ENCODE measurements around the gene TMEFF2. TPM values are rescaled to one million over a fixed set of nuclear protein-coding genes. Genes with fewer than 3 reads are reported as not detected.

TMEFF2 gene
- total RNA-seq, 1 donor from 2014 or later = not detected

DNA sequence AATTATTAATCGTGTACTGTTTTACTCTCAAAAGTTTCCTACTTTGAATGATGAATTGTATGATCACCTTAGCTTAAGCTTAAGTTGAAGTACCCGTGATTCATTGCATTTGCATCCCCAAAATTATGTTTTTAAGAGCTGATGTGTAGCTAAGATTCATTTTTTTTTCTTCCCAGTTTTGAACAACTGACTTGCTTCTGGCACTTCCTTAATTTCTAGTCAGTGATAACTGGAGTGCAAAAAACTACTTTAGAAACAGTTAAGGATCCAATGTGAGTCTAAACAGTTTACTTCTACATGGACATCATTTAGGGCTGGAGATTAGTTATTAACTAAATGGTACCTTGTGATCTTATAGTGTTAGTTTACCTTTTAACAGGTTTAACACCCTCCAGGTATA lies 223.9 kb downstream of the TMEFF2 start:
- no peak for DNase-seq (ENCODE audit: low read depth in 2 of 2)

GRCh38 chr2:191968120-191968519 lies 226.6 kb downstream of the TMEFF2 start:
- DNase-seq (ENCODE audit: low read depth in 2 of 2) = peak; percentile 27 to 66

DNA sequence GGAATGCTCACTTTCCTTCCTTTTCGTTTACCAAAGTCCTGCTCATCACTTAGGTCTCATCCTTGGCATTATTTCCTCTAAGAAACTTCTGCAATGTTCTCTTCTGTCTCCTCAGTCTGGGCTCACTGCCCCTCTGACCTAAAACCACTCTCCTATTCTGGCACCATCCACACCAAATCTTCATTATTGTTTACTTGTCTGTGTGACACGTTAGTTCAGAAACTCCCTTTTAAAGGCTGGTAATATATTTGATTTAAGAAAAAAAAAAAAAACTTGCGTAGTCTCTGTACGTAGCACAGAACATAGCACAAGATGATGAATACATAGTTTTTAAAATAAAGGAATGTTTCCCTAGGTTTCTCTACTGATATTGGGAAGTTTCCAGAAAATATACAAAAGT lies 229.0 kb downstream of the TMEFF2 start:
- no peak for DNase-seq (ENCODE audit: low read depth in 2 of 2)

DNA sequence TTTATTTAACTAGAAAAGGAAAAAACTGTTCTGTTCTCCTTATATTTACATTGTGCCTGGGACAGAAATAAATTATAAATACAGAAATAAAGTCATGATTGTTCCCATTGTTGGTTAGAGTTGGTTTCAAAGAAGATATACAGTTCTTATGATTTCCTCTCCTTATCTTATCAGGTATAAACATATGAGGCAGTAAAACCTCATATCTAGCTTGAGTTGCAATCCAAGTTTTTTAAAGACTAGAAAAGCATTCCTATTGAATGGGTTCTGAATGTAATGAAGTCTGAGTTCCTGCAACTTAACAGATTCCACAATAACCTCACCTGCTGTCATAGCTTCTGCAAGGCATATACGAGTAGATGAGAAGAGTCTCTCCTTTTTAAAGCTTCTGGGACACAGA lies 233.2 kb downstream of the TMEFF2 start:
- DNase-seq (ENCODE audit: low read depth in 2 of 2) = peak in 1 of 2 donors; percentile 50

DNA sequence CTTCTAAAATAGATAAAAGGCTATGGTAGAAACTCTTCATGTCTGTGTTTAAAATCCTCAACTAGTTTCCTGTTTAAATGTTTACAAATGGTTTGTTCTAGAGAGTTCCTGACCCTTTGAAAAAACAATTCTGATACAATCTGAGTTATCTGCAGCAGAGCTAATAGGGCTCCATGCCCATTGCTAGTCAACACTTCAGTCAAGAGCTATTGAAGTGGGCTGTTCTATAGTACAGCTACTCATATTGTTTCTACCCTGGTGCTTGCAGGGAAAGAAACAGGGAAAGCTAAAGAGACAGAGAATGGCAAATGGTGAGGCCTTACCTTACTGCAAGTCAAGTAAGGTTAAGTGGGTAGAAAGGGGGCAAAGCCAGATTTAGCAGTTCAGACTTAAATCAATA lies 235.5 kb downstream of the TMEFF2 start:
- peak; percentile 26 to 85 for DNase-seq (ENCODE audit: low read depth in 2 of 2)

DNA sequence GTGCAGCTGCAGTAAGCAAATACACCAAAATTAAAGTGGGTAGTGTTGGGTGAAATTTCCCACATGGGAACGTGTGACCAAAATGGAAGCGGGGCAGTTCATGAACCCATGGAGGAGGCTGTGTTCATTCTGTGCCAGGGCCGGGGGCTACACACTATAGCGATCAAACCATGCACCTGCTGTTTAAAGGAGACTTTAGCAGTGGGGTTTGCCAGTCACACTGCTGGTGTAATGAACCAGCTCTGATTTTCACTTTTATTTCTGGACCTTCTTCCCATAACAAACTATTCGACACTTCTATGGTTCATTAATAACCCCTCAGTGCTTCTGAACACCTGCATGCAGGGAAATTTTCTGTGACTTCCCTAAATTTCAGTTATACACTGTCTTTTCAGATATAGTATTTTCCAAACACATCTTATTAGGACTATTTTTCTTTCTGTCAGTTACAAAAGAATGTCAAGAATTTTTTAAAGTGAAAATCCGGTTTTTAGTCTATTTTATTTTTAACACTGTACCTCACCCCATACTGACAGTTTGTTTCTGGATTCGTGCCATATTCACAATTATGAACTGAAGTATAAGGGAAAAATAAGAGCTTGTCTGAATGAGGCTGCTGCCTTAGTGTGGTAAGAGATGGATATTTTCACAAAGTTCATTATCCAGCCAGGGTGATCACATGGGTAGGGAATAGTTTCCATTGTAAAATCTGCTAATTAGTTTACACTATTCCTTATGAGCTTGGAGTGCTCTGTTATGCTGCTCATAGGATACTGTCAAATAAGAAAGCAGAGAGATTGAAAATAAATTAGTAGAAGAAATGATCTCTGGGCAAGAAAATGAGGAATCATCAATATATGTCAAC lies 236.5 kb downstream of the TMEFF2 start:
- peak; percentile 28 to 47 for DNase-seq (ENCODE audit: low read depth in 2 of 2)

- DNase-seq (ENCODE audit: low read depth in 2 of 2) = no peak
These were observed 240.3 kb downstream of the TMEFF2 start for GRCh38 chr2:191954451-191954850.

GRCh38 chr2:191952515-191953270 lies 242.0 kb downstream of the TMEFF2 start:
- DNase-seq (ENCODE audit: low read depth in 2 of 2) = no peak

DNA sequence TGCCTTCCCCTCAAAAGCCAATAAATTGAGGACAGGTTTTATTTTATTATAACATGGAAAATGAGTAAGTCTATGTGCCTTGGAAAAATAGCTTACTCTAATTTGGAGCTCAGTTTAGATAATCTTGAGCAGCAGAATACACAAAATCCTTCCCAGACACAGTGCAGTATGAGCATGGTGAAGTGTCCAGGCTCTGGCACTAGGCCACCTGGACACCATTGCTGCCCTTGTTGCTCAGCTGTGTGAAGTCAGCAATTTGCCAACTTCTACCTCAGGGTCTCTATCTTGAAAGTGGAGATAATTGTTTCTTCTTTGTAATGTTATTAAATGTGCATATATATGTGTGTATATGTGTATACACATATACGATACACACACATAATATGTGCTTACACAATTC lies 242.9 kb downstream of the TMEFF2 start:
- DNase-seq (ENCODE audit: low read depth in 2 of 2) = no peak

GRCh38 chr2:191951376-191951775 lies 243.4 kb downstream of the TMEFF2 start:
- no peak for DNase-seq (ENCODE audit: low read depth in 2 of 2)

- peak in 1 of 2 donors; percentile 70 for DNase-seq (ENCODE audit: low read depth in 2 of 2)
These were observed 244.4 kb downstream of the TMEFF2 start for GRCh38 chr2:191950132-191950874.

DNA sequence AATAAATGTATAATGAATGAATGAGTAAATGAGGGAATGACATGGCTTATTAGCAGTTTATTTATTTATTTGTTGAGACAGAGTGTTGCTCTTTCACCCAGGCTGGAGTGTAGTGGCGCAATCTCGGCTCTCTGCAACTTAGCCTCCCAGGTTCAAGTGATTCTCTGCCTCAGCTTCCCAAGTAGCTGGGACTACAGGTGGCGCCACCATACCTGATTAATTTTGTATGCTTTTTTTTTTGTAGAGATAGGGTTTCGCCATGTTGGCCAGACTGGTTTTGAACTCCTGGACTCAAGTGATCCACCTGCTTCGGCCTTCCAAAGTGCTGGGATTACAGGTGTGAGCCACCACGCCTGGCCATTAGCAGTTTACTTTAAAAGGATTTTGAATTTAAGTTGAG lies 247.5 kb downstream of the TMEFF2 start:
- DNase-seq (ENCODE audit: low read depth in 2 of 2) = no peak

DNA sequence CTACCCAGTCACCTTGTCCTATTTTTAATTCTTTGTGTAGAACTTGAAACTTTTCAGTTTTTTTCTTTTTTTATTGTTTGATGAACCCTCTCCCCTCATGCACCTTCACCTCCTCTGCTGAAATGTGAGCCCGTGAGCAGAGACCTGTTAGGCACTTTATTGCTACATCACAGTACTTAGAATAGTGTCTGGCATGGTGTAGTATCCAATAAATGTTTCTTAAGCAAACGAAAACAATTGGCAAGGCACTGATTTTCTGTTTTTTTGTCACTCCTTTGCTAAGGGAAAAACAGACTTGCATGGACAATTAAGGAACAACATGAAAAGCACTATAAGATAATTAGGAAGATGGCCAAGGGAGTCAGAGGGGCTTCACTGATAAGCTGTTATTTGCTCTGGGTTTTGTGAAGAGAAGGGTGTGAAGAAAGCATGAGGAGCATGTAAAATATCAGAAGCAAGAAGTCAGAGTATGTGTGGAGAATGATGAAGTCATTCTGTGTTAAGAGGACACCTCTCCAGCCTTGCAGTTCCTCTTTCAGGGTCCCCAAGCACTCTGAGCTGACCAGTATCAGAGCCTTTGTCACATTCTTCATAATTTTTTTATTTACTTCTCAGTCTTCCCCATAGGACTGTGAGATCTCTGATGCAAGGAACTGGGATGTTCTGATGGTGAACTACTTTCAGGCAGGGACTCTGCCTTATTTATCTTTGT lies 248.1 kb downstream of the TMEFF2 start:
- no peak for DNase-seq (ENCODE audit: low read depth in 2 of 2)

GRCh38 chr2:191945623-191946022 lies 249.1 kb downstream of the TMEFF2 start:
- no peak for DNase-seq (ENCODE audit: low read depth in 2 of 2)

DNA sequence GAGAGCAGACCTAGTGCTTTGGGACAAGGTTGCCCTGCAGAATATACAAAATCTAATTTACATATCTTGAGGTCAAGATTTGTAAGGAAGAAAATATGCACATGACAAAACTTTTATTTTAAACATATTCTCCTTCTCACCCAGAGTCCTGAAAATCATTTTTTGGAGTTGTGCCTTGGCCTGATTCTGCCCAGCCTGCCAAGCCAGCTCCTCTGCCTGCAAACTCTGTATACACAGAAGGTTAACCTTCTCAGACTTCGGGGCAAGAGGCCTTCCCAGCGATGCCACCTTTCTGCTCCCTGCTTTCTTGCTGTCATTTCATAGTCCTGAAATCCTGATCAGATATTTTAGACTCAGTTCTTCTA lies 252.0 kb downstream of the TMEFF2 start:
- no peak for DNase-seq (ENCODE audit: low read depth in 2 of 2)

DNA sequence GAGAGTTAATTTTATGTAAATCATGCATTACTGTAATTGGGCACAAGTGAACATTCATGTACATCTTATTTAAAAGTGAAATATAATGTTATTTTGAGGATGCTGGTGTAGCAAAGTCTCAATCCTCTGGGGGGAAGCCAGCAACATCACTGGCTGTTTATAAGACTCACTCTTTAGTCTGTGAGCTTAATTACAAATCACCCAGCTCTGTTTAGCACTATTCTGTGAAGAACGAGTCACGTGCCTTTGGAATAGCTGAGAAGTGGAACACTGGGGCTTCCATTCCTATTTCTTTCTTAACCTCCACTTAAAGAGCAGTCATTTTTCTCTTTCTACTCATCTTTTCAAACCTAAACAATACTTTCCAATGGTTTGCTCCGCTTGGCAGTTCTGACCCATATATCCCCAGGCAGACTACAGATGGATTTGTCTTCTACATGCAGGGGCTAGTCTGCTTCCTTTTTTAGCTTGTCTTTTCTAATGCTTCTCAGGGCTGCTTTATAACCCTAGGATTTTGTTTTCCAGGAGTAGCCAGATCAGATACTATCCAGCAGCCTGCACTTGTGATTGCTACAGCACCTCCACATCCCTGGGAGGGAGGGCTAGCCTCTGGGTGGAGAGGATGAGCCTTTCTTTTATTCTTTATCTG lies 252.5 kb downstream of the TMEFF2 start:
- DNase-seq (ENCODE audit: low read depth in 2 of 2) = no peak

- no peak for DNase-seq (ENCODE audit: low read depth in 2 of 2)
These were observed 253.3 kb downstream of the TMEFF2 start for GRCh38 chr2:191941376-191941929.

GRCh38 chr2:191938779-191939178 lies 256.0 kb downstream of the TMEFF2 start:
- no peak for DNase-seq (ENCODE audit: low read depth in 2 of 2)

DNA sequence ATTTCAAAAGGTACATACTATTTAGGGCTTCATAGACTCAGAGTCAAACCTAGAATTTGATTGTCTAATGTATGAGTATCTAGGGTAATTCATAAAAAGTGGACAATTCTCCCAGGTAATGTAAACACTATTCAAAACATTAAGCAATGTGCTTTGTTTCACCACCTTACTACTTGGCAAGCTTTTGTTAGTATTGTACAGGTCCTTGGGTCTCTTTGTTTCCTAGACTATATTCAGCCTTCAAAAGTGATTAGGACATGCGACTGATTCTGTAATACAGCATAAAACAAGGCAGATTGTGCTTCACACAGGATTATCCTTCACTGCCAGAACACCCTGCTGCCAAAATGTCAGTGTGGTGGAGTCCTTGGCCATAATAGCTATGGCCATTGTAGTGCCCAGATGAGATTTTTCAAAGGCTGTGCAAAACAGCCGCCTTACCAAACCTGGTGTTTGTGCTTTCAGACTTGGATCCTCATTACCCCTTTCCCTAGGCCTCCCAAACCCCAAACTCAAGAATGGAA lies 257.8 kb downstream of the TMEFF2 start:
- no peak for DNase-seq (ENCODE audit: low read depth in 2 of 2)

GRCh38 chr2:191935247-191935646 lies 259.5 kb downstream of the TMEFF2 start:
- no peak for DNase-seq (ENCODE audit: low read depth in 2 of 2)
